ENCODE data around the gene DIABLO. TPM values are rescaled to one million over a fixed set of nuclear protein-coding genes. Genes with fewer than 3 reads are reported as not detected.
"Not testable (repeated sequence)": the region's sequence is repeated elsewhere in the genome, so short reads cannot be mapped to it uniquely, and the experiment has no call there.

The DIABLO gene
- total RNA-seq, 1 donor from 2014 or later, result 106 TPM

DNA sequence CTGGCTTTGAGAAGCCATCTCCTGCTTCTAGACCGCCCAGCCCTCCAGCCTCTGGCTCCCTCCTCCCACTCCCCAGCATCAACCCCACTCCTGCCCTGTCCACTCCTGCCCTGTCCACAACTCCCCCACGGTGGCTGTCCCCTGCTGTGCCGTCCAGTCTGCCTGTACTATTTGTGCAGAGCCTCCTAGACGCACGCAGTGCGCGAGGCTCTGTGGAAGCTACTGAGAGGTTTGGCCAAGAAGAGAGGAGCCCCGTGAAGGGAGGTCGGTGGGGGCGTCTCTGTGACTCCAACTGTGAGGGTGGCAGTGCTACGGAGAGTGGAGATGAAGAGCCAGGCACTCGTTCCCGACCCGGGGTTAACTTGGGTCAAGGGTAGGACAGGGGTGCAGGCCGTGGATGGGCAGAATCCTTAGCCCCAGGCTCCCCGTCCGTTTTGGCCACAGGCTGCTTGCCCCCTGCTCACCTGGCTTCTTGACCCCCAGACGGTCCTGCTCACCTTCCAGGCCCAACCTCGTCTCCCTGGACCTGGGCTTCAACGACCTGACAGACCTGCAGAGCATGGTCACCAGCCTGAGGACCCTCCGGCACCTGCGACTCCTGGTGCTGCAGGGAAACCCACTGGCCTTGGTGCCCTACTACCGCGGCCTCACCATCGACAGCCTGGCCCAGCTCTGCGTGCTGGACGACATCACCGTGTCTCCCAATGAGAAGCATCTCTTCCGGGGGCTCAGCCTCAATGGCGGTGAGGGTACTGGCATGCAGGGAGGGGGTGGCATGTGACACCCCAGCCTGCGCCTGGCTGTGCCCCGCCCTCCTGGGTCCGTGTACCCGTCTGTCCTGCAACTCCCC is 36.0 kb downstream of the DIABLO start:
- DNase-seq (ENCODE audit: low read depth), result no peak

DNA sequence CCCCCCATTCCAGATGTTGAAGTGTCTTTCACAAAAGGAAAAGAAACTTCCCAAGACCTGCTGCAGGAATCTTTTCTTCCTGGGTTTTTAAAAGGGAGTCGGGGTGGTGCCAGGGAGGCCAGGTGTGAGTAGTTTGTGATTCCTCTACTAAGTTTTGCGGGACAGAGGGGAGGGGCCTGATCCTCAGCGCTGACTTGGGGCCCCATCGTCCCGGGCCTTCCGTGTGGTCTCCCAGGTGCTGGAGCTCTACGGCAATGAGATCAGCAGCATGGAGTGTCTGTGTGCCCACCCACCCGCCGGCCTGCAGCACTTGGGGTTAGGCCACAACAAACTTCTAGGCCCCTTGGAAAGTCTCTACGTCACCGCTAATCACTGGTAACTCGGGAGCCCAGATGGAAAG is 38.4 kb downstream of the DIABLO start:
- no peak for DNase-seq (ENCODE audit: low read depth)

DNA sequence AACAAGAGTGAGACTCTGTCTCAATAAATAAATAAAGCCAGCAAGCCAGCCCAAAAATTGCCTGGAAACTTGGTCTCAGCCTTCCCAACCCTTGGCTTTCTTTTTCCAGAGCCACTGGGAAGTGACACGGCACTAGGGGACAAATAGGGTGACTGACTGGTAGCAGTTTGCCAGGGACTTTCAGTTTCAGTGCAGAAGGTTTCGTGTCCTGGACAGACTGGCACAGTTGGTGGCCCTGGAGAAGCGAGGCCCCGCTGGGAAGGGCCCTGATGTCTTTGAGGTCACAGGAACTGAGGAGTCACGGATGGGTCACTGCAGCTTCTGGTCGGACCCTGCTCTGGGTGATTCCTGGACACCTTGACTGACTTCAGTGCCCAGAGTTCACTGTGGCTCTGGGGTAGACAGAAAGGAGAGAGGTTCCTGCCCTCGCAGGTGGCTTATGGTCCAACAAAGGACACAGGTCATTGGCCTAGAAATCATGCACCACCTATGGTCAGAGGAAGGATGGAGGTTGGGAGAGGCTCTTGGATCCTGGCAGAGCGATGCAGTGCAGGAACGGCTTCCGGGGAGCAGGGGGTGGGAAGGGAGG is 40.3 kb downstream of the DIABLO start:
- no peak for DNase-seq (ENCODE audit: low read depth)

DNA sequence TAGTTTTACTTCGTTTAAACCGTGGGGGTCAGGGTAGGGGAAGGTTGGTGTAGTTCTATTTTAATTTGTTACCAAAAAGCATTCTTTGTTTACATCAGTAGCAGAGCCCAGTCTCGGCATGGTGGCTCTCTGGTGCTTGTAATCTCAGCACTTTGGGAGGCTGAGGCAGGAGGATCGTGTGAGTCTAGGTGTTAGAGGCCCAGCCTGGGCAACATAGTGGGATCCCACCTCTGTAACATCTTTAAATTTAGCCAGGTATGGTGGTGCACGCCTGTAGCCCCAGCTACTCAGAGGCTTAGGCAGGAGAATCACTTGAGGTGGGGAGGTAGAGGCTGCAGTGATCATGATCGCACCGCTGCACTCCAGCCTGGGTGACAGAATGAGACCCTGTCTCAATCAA is 40.8 kb downstream of the DIABLO start:
- no peak for DNase-seq (ENCODE audit: low read depth)

DNA sequence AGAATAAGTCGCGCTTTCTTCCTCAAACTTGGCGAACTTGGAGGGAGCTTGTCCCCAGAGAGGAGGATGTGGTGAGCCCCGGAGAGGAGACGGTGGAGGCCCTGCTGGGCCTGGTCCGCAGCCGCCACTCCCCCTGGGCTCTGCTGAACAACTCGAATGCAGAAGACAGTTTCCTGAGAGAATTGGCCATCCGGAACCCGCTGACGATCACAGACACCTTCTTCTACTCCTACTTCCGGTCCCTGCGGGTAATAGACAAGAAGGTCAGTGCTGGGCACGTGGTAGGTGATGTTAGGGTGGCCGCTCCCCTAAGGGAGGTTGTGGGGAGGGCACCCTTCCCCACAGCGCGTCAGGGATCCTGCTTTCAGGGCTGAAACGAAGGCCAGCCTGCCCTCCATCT is 41.3 kb downstream of the DIABLO start:
- no peak for DNase-seq (ENCODE audit: low read depth)

DNA sequence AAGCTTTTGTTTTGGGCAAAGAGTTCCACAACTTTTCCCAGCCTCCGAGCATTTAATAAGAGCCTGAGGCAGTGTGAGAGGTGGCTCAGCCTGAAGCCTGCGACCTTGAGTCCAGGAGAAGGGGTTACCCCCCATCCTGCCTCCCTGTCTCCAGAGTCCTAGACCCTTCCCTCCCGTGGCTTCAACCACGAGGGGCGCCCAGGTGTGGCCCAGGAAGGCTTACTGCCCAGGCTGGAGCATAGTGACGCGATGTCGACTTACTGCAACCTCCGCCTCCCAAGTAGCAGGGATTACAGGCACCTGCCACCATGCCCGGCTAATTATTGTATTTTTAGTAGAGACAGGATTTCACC is 42.3 kb downstream of the DIABLO start:
- DNase-seq (ENCODE audit: low read depth), result no peak

DNA sequence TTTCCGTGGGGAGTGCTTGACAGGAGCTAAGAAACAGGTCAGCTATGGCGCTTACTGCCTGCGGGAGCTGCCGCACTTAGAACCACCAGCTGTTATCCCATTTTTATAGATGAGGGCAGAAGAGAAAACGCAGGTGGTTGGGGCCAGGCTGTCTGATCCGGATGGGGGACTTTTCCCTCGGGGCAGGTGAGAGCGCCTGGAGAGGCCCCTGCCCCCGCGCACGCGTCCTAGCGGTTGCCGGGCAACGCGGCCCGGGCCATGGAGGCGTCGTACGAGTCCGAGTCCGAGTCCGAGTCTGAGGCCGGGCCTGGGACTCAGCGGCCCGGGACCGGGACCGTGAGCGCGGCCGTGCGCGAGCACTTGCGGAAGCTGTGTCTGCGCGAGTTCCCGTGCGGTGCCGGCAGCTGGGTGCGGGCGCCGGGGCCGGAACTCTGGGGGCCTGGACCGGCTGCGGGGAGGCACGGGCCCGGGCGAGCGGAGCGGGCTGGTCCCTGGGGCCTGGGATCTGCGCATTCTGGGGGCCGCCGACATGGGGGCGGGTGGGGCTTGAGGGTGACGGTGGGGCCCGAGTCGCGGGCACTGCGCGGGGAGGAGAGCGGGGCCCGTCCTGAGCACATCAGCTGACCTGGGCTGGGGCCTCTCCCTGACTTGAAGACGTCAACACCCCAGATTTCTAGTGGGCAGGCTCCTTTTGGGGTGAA is 42.8 kb downstream of the DIABLO start, which contains the start of gene LRRC43:
TSS of gene LRRC43 (plus strand) at position 237 of the 701 bp plus-strand sequence. CDS start at position 259, 22 bp downstream.
- DNase-seq (ENCODE audit: low read depth), result no peak

DNA sequence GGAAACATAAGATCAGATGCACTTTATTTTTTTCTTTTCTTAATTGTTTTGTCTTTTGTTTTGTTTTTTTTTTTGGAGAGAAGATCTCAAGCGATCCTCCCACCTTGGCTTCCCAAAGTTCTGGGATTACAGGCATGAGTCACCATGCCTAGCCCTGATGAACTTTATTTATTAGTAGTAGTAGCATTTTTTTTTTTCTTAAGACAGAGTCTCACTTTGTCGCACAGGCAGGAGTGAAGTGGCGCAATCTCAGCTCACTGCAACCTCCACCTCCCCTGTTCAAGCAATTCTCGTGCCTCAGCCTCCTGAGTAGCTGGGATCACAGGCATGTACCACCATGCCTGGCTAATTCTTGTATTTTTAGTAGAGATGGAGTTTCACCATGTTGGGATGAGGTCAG is 49.4 kb downstream of the DIABLO start:
- not testable (repeated sequence) for DNase-seq (ENCODE audit: low read depth)

DNA sequence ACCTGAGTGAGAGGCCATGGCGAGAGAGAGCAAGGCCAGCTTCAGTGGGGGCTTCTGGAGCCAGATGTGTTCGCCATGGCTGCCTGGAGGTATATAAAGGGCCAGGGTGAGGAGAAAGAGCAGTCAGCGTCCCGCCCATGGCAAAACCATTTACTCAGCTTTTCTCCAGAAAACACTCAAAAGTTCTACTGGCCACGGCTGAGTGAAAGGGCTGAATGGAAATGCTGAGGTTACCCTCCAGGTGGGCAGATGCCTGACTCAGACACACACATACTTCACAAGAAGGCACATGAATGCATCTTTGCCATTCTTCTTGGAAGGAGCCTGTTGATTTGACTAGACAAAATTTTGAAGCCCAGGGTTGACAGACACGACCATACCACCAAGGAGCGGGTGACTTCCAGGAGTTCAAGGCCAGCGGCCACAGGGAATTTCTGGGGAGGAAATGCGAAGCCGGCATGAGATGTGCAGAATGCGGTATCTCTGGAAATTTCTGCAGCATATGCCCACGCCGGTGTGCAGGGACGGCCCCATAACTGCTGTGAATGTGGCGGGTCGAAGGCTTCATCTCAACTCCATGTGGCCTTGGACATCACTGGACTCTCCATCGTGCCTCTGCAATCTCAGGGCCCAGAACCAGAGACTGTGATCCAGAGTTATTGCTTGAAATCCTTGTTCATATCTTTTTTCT is 51.6 kb downstream of the DIABLO start, which contains the start of gene IL31:
TSS of gene IL31 (minus strand) at position 67 of the 691 bp plus-strand sequence. CDS start at position 18, 49 bp downstream.
- DNase-seq (ENCODE audit: low read depth), result no peak

DNA sequence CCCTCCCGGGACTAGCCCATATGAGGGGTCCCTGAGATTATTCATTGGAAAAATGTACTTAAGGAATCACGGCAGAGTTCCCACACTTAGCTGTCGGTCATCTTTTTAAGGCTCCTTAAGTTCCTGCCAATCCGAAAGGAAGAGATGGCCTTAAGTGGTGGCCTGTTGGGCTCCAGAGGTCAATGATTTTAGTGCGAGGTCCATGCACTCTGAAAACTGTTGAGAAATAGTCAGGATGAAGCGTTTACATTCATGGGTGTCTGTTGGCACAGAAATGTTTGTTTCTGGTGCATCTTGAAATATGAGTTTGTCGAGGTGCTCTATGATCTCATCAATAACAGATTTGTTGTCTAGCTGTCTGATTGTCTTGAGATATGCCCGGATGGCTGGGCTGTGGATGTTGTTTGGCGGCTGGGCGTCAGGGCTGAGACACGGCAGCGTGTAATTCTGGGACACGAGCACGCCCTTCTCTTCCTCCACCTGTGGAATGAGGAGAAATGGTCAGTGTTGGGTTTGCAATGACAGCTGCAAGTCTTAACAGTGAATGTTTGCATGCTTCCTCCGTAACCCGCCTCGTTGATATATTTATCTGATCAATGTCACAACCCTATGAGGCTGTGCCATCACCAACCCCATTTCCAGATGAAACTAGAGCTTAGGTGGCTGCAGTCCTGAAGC is 53.5 kb downstream of the DIABLO start:
- DNase-seq (ENCODE audit: low read depth), result no peak

DNA sequence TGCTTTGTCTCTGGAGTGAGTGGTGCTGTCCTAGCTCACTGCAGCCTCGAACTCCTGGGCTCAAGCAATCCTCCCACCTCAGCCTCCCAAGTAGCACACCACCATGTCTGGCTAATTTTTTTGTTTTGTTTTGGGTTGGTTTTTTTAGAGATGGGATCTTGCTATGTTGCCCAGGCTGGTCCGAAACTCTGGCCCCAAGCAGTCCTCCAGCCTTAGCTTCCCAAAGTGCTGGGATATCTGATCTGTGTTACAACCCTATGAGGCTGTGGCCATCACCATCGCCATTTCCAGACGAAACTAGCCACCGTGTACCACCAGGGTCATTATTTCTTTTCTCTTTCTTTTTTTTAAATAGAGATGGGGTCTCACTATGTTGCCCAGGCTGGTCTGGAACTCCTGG is 54.5 kb downstream of the DIABLO start:
- no peak for DNase-seq (ENCODE audit: low read depth)

DNA sequence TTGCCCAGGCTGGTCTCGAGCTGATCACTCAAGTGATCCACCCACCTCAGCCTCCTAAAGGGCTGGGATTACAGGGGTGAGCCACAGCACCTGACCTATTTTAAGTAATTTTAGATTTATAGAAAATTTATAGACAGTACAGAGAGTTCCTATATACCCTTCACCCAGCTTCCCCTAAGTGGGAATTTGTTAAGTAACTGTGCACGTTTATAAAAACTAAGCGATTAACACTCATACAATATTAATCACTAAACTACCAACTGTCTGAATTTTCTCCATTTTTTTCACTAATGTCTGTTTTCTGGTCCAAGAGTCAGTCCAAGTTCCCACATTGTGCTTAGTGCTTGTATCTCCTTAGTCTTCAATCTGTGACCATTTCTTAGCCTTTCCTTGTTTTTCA is 57.4 kb downstream of the DIABLO start:
- no peak for DNase-seq (ENCODE audit: low read depth)

DNA sequence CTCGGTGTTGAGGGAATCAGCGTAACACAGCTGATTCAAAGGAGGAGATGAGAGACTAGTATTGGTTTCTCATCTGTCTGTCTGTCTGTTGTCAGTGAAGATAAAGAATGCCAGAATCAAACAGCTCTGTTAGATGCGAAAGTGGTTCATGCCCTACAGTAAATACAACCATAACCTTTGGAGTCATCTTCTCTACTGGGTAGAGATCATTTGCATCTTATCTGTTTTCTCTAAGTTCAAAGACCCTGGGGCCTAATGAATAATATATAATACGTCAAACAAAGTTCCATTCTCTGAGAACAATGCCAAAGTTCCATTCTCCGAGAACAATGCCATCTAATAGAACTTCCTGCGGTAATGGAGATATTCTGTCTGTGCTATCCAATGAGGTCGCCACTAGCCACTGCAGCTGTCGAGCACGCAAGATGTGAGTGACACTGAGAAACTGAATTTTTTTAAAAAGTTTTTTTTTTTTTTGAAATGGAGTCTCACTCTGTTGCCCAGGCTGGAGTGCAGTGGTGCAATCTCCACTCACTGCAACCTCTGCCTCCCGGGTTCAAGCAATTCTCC is 58.4 kb downstream of the DIABLO start:
- no peak for DNase-seq (ENCODE audit: low read depth)

DNA sequence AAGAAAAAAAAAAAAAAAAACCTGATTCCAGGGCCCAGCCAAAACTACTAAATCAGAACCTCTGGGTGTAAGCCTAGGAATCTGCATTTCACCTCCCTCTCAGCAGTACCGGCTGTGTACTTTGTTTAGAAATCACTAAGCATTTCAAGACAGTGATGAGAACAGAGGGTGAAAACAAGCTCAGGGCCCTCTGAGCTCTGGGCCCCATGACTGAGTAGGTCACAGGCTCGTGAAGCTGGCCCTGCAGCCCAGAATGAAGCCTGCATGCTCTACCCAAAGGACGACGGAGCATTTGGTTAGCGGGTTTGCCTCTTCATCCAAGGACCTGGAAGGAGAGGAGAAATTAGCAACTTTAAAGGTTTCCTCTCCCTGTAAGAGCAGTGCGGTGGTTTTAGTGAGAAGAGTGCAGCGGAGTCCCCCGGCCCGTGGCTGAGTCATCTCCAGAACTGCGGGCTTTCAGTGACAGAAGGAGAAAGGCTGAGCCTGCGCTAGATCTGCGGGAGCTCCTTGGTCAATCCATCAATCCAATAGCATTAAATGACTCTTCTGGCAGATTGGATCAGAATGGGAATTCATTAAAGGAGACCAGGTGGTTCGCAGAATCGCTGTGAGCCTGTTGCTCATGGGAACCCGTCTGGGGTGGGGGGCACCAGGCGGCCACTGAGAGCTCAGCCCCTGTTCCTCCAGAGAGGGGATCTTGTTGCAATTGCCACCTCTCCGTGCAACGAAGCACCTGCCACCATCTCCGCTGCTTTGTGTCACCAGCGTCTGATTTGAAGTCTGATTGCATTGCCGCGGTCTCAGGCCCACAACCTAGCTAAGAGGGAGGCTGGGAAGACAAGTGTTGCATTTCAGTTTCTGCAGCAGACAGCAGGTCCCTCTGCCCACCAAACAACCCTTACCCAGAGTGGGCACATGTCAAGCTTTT is 59.2 kb downstream of the DIABLO start:
- no peak for DNase-seq (ENCODE audit: low read depth)

DNA sequence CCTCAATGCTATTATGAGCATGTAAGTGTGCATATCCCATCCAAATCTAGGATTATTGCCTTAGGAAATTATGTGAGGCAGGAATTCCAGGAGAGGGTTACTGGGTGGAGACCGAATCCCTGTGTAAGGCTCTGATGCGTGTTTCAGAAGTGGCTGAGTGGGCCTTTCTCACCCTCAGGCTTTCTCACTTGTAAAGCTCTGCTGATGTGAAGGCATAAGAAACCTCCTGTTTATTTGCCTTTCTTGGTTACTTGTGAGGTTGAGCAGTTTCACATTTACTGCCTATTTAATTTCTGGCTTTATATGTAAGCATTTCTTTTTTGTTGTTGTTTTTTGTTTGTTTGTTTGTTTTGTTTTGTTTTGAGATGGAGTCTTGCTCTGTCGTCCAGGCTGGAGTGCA is 62.9 kb downstream of the DIABLO start:
- DNase-seq (ENCODE audit: low read depth), result no peak

DNA sequence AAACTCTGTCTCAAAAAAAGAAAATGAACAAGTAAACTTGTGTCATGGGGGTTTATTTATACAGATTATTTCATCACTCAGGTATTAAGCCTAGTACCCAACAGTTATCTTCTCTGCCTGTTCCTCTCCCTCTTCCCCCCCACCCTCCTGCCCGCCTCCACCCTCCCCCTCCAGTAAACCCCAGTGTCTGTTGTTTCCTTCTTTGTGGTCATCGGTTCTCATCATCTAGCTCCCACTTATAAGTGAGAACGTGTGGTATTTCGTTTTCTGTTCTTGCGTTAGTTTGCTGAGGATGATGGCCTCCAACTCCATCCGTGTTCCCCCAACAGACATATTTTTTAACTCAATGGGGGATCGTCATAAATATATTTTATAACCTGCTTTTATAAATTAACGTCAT is 64.2 kb downstream of the DIABLO start:
- DNase-seq (ENCODE audit: low read depth), result no peak

DNA sequence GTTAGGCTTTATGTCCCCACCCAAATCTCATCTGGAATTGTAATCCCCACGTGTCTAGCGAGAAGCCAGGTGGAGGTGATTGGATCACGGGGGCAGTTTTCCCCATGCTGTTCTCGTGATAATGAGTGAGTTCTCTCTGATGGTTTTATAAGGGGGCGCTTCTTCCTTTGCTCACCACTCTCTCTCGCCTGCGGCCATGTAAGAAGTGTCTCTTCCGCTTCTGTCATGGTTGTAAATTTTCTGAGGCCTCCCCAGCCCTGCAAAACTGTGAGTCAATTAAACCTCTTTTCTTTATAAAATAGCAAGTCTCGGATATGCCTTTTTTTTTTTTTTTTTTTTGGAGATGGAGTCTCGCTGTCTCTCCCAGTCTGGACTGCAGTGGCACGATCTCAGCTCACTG is 65.1 kb downstream of the DIABLO start:
- no peak for DNase-seq (ENCODE audit: low read depth)

DNA sequence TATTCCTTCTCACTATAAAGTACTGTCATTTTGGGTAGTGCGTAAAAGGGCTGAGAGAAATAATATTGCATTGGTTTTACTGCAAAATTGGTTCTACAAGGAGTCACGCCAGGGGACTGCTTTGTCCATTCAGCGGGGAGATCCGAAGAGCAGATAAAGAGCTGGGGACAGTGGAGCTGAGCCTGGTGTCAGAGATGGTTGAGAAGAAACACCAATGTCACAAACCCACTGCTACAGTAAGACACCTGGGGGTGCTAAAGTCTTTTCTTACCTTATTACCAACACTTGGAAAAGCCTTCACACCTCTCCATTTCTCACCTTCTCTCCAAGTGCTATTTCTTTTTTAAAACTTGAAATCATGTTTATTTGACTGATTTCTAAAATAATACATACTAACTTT is 66.0 kb downstream of the DIABLO start:
- no peak for DNase-seq (ENCODE audit: low read depth)

DNA sequence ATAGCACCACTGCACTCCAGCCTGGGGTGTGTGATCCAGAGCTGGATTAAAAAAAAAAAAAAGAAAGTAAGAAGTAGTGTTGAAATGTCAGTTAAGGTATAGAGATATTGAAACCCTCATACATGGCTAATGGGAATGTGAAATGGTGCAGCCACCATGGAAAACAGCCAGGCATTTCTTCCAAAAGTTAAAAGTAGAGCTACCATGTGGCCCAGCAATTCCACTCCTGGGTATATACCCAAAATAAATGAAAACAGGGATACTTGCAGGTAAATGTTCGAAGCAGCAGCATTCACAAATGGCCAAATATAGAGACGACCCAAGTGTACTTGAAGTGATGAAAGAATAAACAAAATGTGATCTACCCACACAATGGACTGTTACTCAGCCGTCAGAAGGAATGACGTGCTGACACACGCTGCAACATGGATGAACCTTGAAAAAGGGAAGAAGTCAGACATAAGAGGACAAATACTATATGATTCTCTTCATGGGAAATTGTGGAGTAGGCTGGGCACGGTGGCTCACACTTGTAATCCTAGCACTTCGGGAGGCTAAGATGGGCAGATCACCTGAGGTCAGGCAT is 67.1 kb downstream of the DIABLO start:
- DNase-seq (ENCODE audit: low read depth), result no peak

All from renal cortical epithelial cell (primary cell).